Measurements from ENCODE around the gene NDUFS8.

The NDUFS8 gene

DNA sequence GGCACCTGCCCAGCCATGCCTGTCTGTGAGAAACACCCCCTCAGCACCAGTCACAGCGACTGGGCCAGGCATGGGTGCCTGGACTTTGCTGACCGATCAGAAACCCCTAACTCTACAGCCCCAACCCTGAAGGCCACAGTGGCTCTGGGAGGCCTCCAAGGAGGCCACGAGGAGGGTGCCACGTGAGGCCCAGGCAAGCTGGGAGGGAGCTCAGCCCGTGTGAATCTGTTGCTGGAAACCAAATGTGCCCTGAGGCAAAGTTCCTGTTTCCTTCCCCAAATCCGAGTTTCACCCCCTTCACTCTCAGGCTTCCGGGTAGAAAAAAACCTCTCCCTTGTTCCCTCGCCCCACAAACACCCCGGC is 27.9 kb upstream of the NDUFS8 start:
- peak overlapping the region; percentile 26; the same call in 1 of the 2 replicates for H3K27ac ChIP-seq
- H3K4me1 ChIP-seq (ENCODE audit: low read depth, poor library complexity, severe bottlenecking), result peaks cover 74% of the 10 kb centered on the region
- H3K79me2 ChIP-seq (ENCODE audit: insufficient read depth, low read depth), result no peaks in the 10 kb centered on the region
- no peaks in the 10 kb centered on the region for H3K36me3 ChIP-seq (ENCODE audit: insufficient read depth)
- H4K20me1 ChIP-seq (ENCODE audit: insufficient read depth), result no peaks in the 10 kb centered on the region
- H3K27me3 ChIP-seq (ENCODE audit: insufficient read depth, low read depth), result no peaks in the 10 kb centered on the region
- H3K4me3 ChIP-seq (IDR thresholded peaks at IDR 0.05; ENCODE audit: insufficient read depth, low read depth, low read length), result no peak overlapping the region
- no peak overlapping the region for H2AFZ ChIP-seq (ENCODE audit: low read depth)
- peak overlapping the region; percentile 37; the same call in 1 of the 2 replicates for H3K9ac ChIP-seq
- TF ChIP-seq, protein P1, sequence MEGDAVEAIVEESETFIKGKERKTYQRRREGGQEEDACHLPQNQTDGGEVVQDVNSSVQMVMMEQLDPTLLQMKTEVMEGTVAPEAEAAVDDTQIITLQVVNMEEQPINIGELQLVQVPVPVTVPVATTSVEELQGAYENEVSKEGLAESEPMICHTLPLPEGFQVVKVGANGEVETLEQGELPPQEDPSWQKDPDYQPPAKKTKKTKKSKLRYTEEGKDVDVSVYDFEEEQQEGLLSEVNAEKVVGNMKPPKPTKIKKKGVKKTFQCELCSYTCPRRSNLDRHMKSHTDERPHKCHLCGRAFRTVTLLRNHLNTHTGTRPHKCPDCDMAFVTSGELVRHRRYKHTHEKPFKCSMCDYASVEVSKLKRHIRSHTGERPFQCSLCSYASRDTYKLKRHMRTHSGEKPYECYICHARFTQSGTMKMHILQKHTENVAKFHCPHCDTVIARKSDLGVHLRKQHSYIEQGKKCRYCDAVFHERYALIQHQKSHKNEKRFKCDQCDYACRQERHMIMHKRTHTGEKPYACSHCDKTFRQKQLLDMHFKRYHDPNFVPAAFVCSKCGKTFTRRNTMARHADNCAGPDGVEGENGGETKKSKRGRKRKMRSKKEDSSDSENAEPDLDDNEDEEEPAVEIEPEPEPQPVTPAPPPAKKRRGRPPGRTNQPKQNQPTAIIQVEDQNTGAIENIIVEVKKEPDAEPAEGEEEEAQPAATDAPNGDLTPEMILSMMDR (conservative IDR thresholded peaks at IDR 0.05; ENCODE audit: low read depth, low read length), result no peak
- peak overlapping the region; percentile 57 for H3K4me2 ChIP-seq

DNA sequence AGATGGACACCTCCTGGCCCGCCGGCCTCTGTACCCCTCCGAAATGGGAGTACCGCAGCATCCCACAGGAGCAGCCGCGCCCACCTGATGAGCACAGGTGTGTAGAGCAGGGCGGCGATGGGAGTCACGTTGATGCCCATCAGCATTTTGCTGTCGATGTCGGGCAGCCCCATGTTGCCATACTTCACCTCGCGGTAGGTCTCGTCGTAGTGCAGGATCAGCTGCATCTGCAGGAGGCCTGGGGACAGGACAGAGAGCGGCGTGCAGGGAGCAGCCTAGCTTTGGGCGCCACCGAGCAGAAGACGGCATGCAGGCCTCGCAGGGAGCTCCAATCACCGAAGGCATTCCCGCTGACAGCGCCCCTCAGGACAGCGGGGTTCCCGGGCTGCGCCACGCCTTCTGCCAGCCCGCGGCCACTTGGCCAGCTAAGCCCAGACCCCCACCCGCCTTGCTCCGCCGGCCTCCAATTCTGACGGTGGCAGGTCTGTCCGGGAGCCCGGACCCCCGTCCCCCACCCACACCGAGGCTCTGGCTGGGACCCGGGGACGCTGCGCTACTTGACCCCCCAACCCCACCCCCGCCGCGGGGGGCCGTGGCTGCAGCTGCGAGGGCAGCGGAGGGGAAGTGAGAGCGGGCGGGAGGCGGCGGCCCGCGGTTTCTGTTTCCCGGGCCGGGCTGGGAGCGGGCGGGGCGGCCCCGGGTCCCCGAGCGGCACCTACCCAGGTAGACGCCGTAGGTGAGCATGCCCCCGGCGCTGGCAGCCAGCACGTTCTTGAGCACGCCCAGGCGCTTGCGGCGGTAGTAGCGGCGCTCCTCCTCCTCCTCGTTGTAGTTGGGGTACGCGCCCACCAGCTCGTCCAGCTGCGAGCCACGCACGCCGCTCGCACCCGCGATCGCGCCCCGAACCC is 27.3 kb upstream of the NDUFS8 start:
- Histone ChIP-seq H4K20me1 (ENCODE audit: insufficient read depth) (no peaks in the 10 kb centered on the region), H3K79me2 (ENCODE audit: insufficient read depth, low read depth) (no peaks in the 10 kb centered on the region), H3K9ac (peak overlapping the region; percentile 55; the same call in 1 of the 2 replicates), H3K4me2 (peak overlapping the region; percentile 57), H3K27me3 (ENCODE audit: insufficient read depth, low read depth) (no peaks in the 10 kb centered on the region), H3K4me1 (ENCODE audit: low read depth, poor library complexity, severe bottlenecking) (peaks cover 74% of the 10 kb centered on the region), H3K36me3 (ENCODE audit: insufficient read depth) (no peaks in the 10 kb centered on the region), H3K27ac (peak overlapping the region; percentile 26; the same call in 1 of the 2 replicates), H3K4me3 (IDR thresholded peaks at IDR 0.05; ENCODE audit: insufficient read depth, low read depth, low read length) (no peak overlapping the region), H2AFZ (ENCODE audit: low read depth) (no peak overlapping the region)
- TF ChIP-seq, protein P1 (conservative IDR thresholded peaks at IDR 0.05; ENCODE audit: low read depth, low read length), result no peak

GRCh38 chr11:68003846-68004550 is 26.5 kb upstream of the NDUFS8 start, which contains the start of gene UNC93B1:
Gene UNC93B1, minus strand, starts transcription at chr11:68004097. Its CDS starts 54 bp downstream, at chr11:68004043.
- Histone ChIP-seq H3K27ac (peak within 1 kb of the TSS; percentile 48; the same call in 1 of the 2 replicates), H3K4me2 (peak within 1 kb of the TSS; percentile 89)

More at GRCh38 chr11:68003846-68004550, 26.5 kb upstream of the NDUFS8 start, which contains the start of gene UNC93B1:
- H3K9ac ChIP-seq, result peak within 1 kb of the TSS; percentile 55; the same call in 1 of the 2 replicates
- no peaks in the 10 kb centered on the region for H3K79me2 ChIP-seq (ENCODE audit: insufficient read depth, low read depth)
- TF ChIP-seq, protein P1 (conservative IDR thresholded peaks at IDR 0.05; ENCODE audit: low read depth, low read length), result no peak
- H2AFZ ChIP-seq (ENCODE audit: low read depth), result peak within 1 kb of the TSS; percentile 60
- no peaks in the 10 kb centered on the region for H3K27me3 ChIP-seq (ENCODE audit: insufficient read depth, low read depth)
- H4K20me1 ChIP-seq (ENCODE audit: insufficient read depth), result no peaks in the 10 kb centered on the region
- no peak within 1 kb of the TSS for H3K4me3 ChIP-seq (IDR thresholded peaks at IDR 0.05; ENCODE audit: insufficient read depth, low read depth, low read length)
- H3K4me1 ChIP-seq (ENCODE audit: low read depth, poor library complexity, severe bottlenecking), result peaks cover 74% of the 10 kb centered on the region
- H3K36me3 ChIP-seq (ENCODE audit: insufficient read depth), result no peaks in the 10 kb centered on the region

Measured in KMS-11 (cell line).